Retinal pigment epithelial cell (primary cell): ENCODE data around the gene LRFN2.

ENCODE experiments used
- DNase-seq: peaks from one replicate; pipeline ENCODE4 v3.0.0-alpha.2; 2010; ENCODE audit warnings: low read depth
- H3K4me3 ChIP-seq: 2 replicates; pipeline ENCODE4 v1.5.1; 2011; ENCODE audit warnings: mild to moderate bottlenecking, low read length, control low read depth, moderate library complexity
- TF ChIP-seq, protein P1 (sequence below): conservative IDR thresholded peaks from 2 replicates; pipeline ENCODE4 v1.5.1; 2011; ENCODE audit warnings: low read depth, low read length, control low read depth, inconsistent platforms

The LRFN2 gene

GRCh38 chr6:40511884-40512283, 75.3 kb downstream of the LRFN2 start:
- DNase-seq: no peak
- no peak overlapping the region for H3K4me3 ChIP-seq
- TF ChIP-seq, protein P1, sequence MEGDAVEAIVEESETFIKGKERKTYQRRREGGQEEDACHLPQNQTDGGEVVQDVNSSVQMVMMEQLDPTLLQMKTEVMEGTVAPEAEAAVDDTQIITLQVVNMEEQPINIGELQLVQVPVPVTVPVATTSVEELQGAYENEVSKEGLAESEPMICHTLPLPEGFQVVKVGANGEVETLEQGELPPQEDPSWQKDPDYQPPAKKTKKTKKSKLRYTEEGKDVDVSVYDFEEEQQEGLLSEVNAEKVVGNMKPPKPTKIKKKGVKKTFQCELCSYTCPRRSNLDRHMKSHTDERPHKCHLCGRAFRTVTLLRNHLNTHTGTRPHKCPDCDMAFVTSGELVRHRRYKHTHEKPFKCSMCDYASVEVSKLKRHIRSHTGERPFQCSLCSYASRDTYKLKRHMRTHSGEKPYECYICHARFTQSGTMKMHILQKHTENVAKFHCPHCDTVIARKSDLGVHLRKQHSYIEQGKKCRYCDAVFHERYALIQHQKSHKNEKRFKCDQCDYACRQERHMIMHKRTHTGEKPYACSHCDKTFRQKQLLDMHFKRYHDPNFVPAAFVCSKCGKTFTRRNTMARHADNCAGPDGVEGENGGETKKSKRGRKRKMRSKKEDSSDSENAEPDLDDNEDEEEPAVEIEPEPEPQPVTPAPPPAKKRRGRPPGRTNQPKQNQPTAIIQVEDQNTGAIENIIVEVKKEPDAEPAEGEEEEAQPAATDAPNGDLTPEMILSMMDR: no peak

DNA sequence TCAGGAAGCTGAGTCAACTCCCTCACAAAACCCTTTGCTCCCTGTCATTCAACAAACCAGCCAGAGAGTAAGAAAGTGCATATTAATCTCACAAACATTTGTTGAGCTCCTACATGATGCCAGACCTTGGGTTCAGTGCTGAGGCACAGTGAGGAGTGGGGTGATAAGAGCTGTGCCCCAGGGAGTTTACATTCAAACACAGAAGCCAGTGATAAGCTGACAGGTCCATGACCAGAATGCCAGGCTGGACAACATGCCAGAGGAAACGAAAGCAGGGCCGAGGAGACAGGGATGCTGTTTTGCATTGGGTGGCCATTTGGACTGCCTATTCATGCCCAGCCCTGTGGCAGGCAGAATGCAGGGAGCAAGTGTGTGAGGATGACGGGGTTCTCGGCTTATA, 76.7 kb downstream of the LRFN2 start:
- H3K4me3 ChIP-seq: no peak overlapping the region
- TF ChIP-seq, protein P1: no peak
- no peak for DNase-seq

GRCh38 chr6:40509716-40510260, 77.4 kb downstream of the LRFN2 start:
- TF ChIP-seq, protein P1: no peak
- no peak for DNase-seq
- no peak overlapping the region for H3K4me3 ChIP-seq

GRCh38 chr6:40509086-40509485, 78.1 kb downstream of the LRFN2 start:
- no peak for DNase-seq
- no peak overlapping the region for H3K4me3 ChIP-seq
- TF ChIP-seq, protein P1: no peak

- no peak overlapping the region for H3K4me3 ChIP-seq
- TF ChIP-seq, protein P1: no peak
- DNase-seq: peak; percentile 63
Observed at GRCh38 chr6:40506954-40507353, 80.2 kb downstream of the LRFN2 start.

DNA sequence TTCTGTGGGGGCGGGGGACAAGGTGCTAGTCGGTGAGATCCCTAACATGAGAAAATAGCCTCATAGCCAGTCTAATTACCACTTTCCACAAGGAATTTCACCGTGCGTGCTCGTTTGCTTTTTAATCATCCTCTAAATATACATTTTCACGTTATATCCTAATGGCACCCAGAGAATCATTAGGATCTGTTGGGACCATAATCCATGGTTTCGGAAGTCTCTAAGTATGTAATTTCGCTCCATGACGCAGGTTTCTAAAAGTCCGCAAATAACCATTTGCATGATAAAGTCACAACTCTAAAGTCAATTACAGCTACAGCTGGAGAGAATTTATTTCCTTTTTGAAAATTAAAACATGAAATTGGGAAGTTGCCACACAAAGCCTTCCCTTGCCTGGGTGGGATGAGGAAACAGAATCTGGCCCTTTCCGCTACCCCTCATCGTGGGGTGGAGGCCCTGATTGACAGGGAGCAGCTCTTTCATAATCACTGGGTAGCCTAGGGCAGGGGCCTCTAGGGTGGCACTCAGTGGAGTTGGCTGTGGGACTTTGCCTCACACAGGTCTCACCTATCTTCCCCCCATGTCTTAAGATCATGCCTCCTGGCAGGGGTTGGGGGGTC, 81.9 kb downstream of the LRFN2 start:
- no peak overlapping the region for H3K4me3 ChIP-seq
- DNase-seq: no peak
- TF ChIP-seq, protein P1: no peak

DNA sequence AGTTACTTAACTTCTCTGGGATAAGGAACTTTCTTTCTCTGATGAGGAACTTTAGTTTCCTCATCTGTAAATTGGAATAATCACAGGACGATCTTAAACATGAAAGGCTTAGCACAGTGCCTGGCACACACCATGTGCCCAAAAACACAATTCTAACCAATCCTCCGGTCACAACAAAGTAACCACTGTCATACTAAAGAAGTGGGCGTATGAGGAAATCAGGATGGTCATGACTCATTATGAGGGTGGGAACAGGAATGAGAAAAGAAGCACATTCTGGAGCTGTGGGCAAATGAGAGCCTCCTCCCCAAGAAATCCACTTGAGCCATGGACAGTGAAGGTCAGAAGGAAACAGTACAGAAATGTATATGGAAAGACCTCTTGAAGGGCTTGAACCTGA, 82.9 kb downstream of the LRFN2 start:
- TF ChIP-seq, protein P1: no peak
- no peak overlapping the region for H3K4me3 ChIP-seq
- no peak for DNase-seq
